Lower leg skin (tissue), 3 donors: ENCODE results near the gene DENND1A.

ENCODE experiments used
- POLR2A ChIP-seq, 2 donors: fragments of 450-650 bp; IDR thresholded peaks; one replicate each; pipeline ENCODE4 v1.6.1; 2016 to 2017; ENCODE audit warnings: antibody characterized with exemption in 2 of 2, mild to moderate bottlenecking in 1 of 2, moderate library complexity in 1 of 2
- TF ChIP-seq, protein P1 (sequence below), 3 donors: fragments of 450-650 bp; IDR thresholded peaks; one replicate each; pipeline ENCODE4 v1.5.1; 2016; ENCODE audit warnings: antibody characterized with exemption in 3 of 3, mild to moderate bottlenecking in 3 of 3, moderate library complexity in 2 of 3

DNA sequence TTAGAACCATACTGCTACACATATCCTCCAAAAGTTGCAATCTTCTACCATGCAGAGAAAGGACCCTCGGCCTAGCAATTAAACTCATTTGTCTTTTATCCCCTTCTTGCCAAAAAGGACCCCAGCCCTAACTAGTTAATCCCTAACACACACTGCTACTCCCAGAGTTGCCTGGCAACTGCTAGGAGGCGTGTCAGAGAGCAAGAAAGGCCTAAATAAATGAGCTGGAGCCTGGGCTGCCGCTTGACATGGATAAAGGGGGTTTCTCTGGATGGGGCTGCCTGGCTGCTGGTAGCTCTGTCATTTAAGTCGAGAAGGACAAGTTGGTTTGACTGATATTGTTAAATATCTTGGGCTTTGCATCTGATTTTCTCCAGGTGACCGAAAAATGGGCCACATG, 379.1 kb downstream of the DENND1A start:
- TF ChIP-seq, protein P1, sequence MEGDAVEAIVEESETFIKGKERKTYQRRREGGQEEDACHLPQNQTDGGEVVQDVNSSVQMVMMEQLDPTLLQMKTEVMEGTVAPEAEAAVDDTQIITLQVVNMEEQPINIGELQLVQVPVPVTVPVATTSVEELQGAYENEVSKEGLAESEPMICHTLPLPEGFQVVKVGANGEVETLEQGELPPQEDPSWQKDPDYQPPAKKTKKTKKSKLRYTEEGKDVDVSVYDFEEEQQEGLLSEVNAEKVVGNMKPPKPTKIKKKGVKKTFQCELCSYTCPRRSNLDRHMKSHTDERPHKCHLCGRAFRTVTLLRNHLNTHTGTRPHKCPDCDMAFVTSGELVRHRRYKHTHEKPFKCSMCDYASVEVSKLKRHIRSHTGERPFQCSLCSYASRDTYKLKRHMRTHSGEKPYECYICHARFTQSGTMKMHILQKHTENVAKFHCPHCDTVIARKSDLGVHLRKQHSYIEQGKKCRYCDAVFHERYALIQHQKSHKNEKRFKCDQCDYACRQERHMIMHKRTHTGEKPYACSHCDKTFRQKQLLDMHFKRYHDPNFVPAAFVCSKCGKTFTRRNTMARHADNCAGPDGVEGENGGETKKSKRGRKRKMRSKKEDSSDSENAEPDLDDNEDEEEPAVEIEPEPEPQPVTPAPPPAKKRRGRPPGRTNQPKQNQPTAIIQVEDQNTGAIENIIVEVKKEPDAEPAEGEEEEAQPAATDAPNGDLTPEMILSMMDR (IDR thresholded peaks at IDR 0.05): no peak
- no peak for TF ChIP-seq POLR2A (IDR thresholded peaks at IDR 0.05)
